ENCODE data around the gene RANBP3.
"Not testable (repeated sequence)": the region's sequence is repeated elsewhere in the genome, so short reads cannot be mapped to it uniquely, and the experiment has no call there.

The RANBP3 gene

DNA sequence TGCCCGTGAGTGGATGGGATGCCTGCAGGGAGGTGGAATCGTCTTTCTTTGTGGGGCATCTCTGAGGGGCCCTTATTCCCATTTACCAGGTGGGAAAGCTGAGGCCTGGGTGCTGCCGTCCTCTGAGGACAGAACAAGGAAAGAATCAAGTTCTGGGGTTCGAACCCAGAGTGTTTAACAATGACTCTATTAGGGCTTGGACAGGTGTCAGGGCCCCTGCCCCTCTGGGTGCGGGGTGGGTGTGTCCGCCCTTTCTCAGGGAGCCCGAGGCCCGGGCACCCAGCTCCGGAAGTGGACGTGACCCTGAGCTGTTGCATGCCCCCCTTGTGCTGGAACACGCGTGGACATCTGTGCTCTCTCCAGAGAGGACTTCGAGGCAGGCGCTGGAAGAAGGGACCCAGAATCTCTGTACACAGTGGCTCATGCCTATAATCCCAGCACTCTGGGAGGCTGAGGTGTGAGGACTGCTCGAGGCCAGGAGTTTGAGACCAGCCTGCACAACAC is 85.1 kb downstream of the RANBP3 start:
- TF ChIP-seq CTCF (IDR thresholded peaks at IDR 0.05; ENCODE audit: low read depth, low read length) = no peak
- DNase-seq (ENCODE audit: extremely low read depth, low read depth) = no peak

GRCh38 chr19:5891938-5892771 is 85.8 kb downstream of the RANBP3 start:
- peak; percentile 73 for TF ChIP-seq CTCF (IDR thresholded peaks at IDR 0.05; ENCODE audit: low read depth, low read length)
- no peak for DNase-seq (ENCODE audit: extremely low read depth, low read depth)

DNA sequence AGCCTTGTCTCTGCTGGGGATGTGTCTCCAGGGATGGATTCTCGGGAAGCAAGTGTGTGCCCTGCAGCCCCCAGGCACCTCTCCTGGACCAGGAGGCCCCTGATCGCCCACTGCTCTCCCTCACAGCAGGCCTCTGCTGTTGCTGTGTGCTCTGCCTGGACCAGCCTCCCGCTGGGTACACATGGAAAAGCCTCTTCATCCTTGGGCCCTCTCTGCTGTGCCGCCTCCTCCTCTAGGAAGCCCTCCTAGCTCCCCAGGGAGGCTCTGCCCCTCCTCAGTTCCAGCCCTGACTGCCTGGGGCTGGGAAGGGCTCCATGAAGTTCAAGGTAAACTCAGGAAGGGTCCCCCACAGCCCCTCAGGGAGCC is 86.4 kb downstream of the RANBP3 start:
- no peak for DNase-seq (ENCODE audit: extremely low read depth, low read depth)
- no peak for TF ChIP-seq CTCF (IDR thresholded peaks at IDR 0.05; ENCODE audit: low read depth, low read length)

- no peak for DNase-seq (ENCODE audit: extremely low read depth, low read depth)
- no peak for TF ChIP-seq CTCF (IDR thresholded peaks at IDR 0.05; ENCODE audit: low read depth, low read length)
Observed at GRCh38 chr19:5890099-5890498, 87.8 kb downstream of the RANBP3 start.

- DNase-seq (ENCODE audit: extremely low read depth, low read depth) = no peak
- TF ChIP-seq CTCF (IDR thresholded peaks at IDR 0.05; ENCODE audit: low read depth, low read length) = no peak
Observed at GRCh38 chr19:5889288-5889971, 88.5 kb downstream of the RANBP3 start.

- not testable (repeated sequence) for DNase-seq (ENCODE audit: extremely low read depth, low read depth)
Observed at GRCh38 chr19:5884065-5884811, 93.7 kb downstream of the RANBP3 start.

DNA sequence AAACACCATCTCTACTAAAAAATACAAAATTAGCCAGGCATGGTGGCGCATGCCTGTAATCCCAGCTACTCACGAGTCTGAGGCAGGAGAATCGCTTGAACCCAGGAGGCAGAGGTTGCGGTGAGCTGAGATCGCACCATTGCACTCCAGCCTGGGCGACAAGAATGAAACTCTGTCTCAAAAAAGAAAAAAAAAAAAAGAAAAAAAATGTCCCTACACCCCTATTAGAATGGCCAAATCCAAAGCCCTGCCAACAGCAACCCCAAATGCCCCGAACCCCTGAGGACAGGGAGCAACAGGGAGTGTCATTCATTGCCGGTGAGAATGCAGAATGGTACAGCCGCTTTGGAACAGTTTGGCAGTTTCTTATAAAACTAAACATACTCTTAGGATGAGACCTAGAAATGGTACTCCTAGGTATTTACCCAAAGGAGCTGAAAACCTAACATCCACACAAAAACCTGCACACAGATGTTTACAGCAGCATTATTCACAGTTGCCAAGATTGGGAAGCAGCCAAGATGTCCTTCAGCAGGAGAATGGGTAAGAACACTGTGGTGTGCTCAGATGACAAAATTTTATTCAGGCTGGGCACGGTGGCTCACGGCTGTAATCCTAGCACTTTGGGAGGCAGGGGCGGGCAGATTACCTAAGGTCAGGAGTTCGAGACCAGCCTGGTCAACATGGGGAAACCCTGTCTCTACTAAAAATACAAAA is 94.6 kb downstream of the RANBP3 start:
- DNase-seq (ENCODE audit: extremely low read depth, low read depth) = not testable (repeated sequence)
